H1 (cell line): ENCODE data around the gene PDE9A. TPM values are rescaled to one million over a fixed set of nuclear protein-coding genes. Genes with fewer than 3 reads are reported as not detected.

ENCODE experiments used
- CTCF ChIA-PET: fragments of 300-600 bp; sonication (Branson Sonifier 250); formaldehyde crosslinking; loops from one replicate; lab custom pipeline; 2021; ENCODE audit not compliant: partially characterized antibody; lab: Charles Lee
- POLR2A ChIA-PET: fragments of 300-600 bp; sonication (Branson Sonifier 250); formaldehyde crosslinking; loops from one replicate; lab custom pipeline; 2021; ENCODE audit warnings: inconsistent platforms; ENCODE audit not compliant: partially characterized antibody; lab: Charles Lee
- DNase-seq, 2 experiments: peaks; one replicate each; pipeline versions ENCODE4 v3.0.0 to v3.0.0-alpha.2; 2010 to 2022; ENCODE audit warnings: low spot score in 2 of 2, low read depth in 1 of 2, mixed read lengths in 1 of 2
- FAIRE-seq: peaks from 2 replicates; lab custom pipeline; 2011; peaks lifted over from hg19 to GRCh38; lab: Jason Lieb, UNC
- H2AFZ ChIP-seq: 2 replicates; pipeline ENCODE4 v1.8.1; 2012; ENCODE audit warnings: low read length, inconsistent platforms
- H2AK5ac ChIP-seq: 2 replicates; pipeline ENCODE4 v1.6.1; 2013; ENCODE audit warnings: low read depth, low read length
- H2BK120ac ChIP-seq: replicated peaks from 2 replicates; pipeline ENCODE3; 2013; ENCODE audit warnings: low read depth, low read length, inconsistent platforms
- H2BK12ac ChIP-seq: 2 replicates; pipeline ENCODE4 v1.6.1; 2013; ENCODE audit warnings: low read depth, low read length
- H2BK15ac ChIP-seq: 2 replicates; pipeline ENCODE4 v1.6.1; 2013; ENCODE audit warnings: low read length
- H2BK20ac ChIP-seq: 2 replicates; pipeline ENCODE4 v1.6.1; 2013; ENCODE audit warnings: low read length
- H2BK5ac ChIP-seq: 2 replicates; pipeline ENCODE4 v1.6.1; 2013; ENCODE audit warnings: low read depth, low read length
- H3K14ac ChIP-seq: 2 replicates; pipeline ENCODE4 v1.6.1; 2013; ENCODE audit warnings: inconsistent platforms; ENCODE audit not compliant: insufficient read length
- H3K18ac ChIP-seq: 2 replicates; pipeline ENCODE4 v1.6.1; 2013; ENCODE audit warnings: low read length; ENCODE audit errors: extremely low read depth
- H3K23ac ChIP-seq: 2 replicates; pipeline ENCODE4 v1.6.1; 2013; ENCODE audit warnings: inconsistent platforms; ENCODE audit not compliant: insufficient read length
- H3K23me2 ChIP-seq: 2 replicates; pipeline ENCODE4 v1.6.1; 2013; ENCODE audit warnings: low read depth, low read length
- H3K27ac ChIP-seq: 2 replicates; pipeline ENCODE4 v1.6.1; 2011; ENCODE audit warnings: low read depth, low read length, inconsistent platforms
- H3K27me3 ChIP-seq, 4 experiments: replicated peaks in 1 of 4; 1 replicate in 1 of 4; 2 replicates in 3 of 4; pipeline versions ENCODE4 v1.6.1 to v1.8.1; 2011 to 2013; ENCODE audit warnings: low read length in 3 of 4, mild to moderate bottlenecking in 3 of 4, inconsistent platforms in 2 of 4, mixed read lengths in 2 of 4, moderate library complexity in 1 of 4; ENCODE audit not compliant: control insufficient read depth in 3 of 4, insufficient read depth in 3 of 4; ENCODE audit errors: extremely low read depth in 1 of 4
- H3K36me3 ChIP-seq, 4 experiments: 2 replicates each; pipeline versions ENCODE4 v1.6.1 to v1.8.1; 2011 to 2013; ENCODE audit warnings: mild to moderate bottlenecking in 4 of 4, low read length in 3 of 4, moderate library complexity in 2 of 4, control low read depth in 1 of 4, inconsistent platforms in 1 of 4; ENCODE audit not compliant: insufficient read depth in 4 of 4, control insufficient read depth in 2 of 4
- H3K4ac ChIP-seq: replicated peaks from 2 replicates; pipeline ENCODE3; 2013; ENCODE audit warnings: low read length, low read depth, mixed read lengths, inconsistent platforms; ENCODE audit not compliant: insufficient read length
- H3K4me1 ChIP-seq, 4 experiments: replicated peaks in 1 of 4; 1 replicate in 1 of 4; 2 replicates in 3 of 4; pipeline versions ENCODE4 v1.6.1 to v1.8.1; 2011 to 2013; ENCODE audit warnings: low read length in 3 of 4, inconsistent platforms in 2 of 4, mixed read lengths in 1 of 4; ENCODE audit not compliant: insufficient read depth in 4 of 4, control insufficient read depth in 3 of 4
- H3K4me2 ChIP-seq, 2 experiments: 2 replicates each; pipeline versions ENCODE4 v1.6.1 to v1.8.1; 2011 to 2013; ENCODE audit warnings: low read depth in 2 of 2, low read length in 2 of 2, control low read depth in 1 of 2, inconsistent platforms in 1 of 2, mild to moderate bottlenecking in 1 of 2; ENCODE audit not compliant: insufficient read depth in 1 of 2
- H3K4me3 ChIP-seq, 4 experiments: fragments of 200-600, 300-600 bp in 1 of 4; sonication (generic), shearing (Covaris generic), sonication (Bioruptor Twin) in 1 of 4; 2 replicates each; pipeline versions ENCODE4 v1.5.1 to v1.8.1; 2011 to 2016; ENCODE audit warnings: low read length in 4 of 4, low read depth in 3 of 4, control low read depth in 2 of 4, inconsistent platforms in 2 of 4, mild to moderate bottlenecking in 2 of 4, mixed read lengths in 1 of 4, moderate library complexity in 1 of 4; ENCODE audit not compliant: insufficient read depth in 2 of 4; ENCODE audit errors: extremely low read depth in 1 of 4
- H3K56ac ChIP-seq: replicated peaks from 2 replicates; pipeline ENCODE3; 2013; ENCODE audit warnings: low read depth, mild to moderate bottlenecking, mixed read lengths, low read length, inconsistent platforms; ENCODE audit not compliant: insufficient read length
- H3K79me1 ChIP-seq: 2 replicates; pipeline ENCODE4 v1.6.1; 2013; ENCODE audit warnings: low read depth, low read length, control low read depth
- H3K79me2 ChIP-seq, 2 experiments: 2 replicates each; pipeline versions ENCODE4 v1.6.1 to v1.8.1; 2012 to 2013; ENCODE audit warnings: low read length in 2 of 2, mild to moderate bottlenecking in 2 of 2, inconsistent platforms in 1 of 2; ENCODE audit not compliant: insufficient read depth in 2 of 2, control insufficient read depth in 1 of 2
- H3K9ac ChIP-seq, 4 experiments: replicated peaks in 1 of 4; 1 replicate in 1 of 4; 2 replicates in 3 of 4; pipeline versions ENCODE4 v1.6.1 to v1.8.1; 2011 to 2013; ENCODE audit warnings: low read depth in 3 of 4, low read length in 3 of 4, control low read depth in 2 of 4, mild to moderate bottlenecking in 2 of 4, moderate library complexity in 2 of 4, inconsistent platforms in 1 of 4; ENCODE audit errors: extremely low read depth in 1 of 4
- H3K9me3 ChIP-seq, 2 experiments: 2 replicates each; pipeline versions ENCODE4 v1.6.1 to v1.8.1; 2012 to 2013; ENCODE audit warnings: mild to moderate bottlenecking in 2 of 2, moderate library complexity in 2 of 2, control low read depth in 1 of 2, inconsistent platforms in 1 of 2, low read depth in 1 of 2, low read length in 1 of 2, mixed read lengths in 1 of 2; ENCODE audit not compliant: insufficient read depth in 2 of 2
- H4K20me1 ChIP-seq, 2 experiments: replicated peaks in 1 of 2; 2 replicates each; pipeline versions ENCODE3 to v1.8.1; 2011 to 2013; ENCODE audit warnings: inconsistent platforms in 2 of 2, low read length in 2 of 2, mild to moderate bottlenecking in 1 of 2; ENCODE audit not compliant: insufficient read depth in 2 of 2, control insufficient read depth in 1 of 2
- H4K5ac ChIP-seq: 2 replicates; pipeline ENCODE4 v1.6.1; 2013; ENCODE audit warnings: low read length, low read depth, mixed read lengths, inconsistent platforms; ENCODE audit not compliant: insufficient read length
- H4K8ac ChIP-seq: 2 replicates; pipeline ENCODE4 v1.8.0; 2013; ENCODE audit warnings: mild to moderate bottlenecking, moderate library complexity, low read length, inconsistent platforms; ENCODE audit not compliant: insufficient read depth; ENCODE audit errors: extremely low read depth
- H4K91ac ChIP-seq: replicated peaks from 2 replicates; pipeline ENCODE3; 2013; ENCODE audit warnings: low read length, mixed read lengths, inconsistent platforms; ENCODE audit not compliant: insufficient read length
- CBX5 ChIP-seq: fragments of 300-800, 300-1000 bp; sonication (generic); IDR thresholded peaks from 2 replicates; pipeline ENCODE4 v1.7.1; 2016; ENCODE audit warnings: antibody characterized with exemption, low read length, low read depth
- KDM1A ChIP-seq: fragments of 200-600, 300-600 bp; sonication (generic); IDR thresholded peaks from 2 replicates; pipeline ENCODE4 v1.7.1; 2016; ENCODE audit warnings: mild to moderate bottlenecking, low read length, borderline replicate concordance
- WGBS, 2 experiments: shearing (Covaris generic) in 1 of 2; methylation state at CpG; one replicate each; pipeline versions ENCODE4 v1.1.6 to v1.1.7; 2013 to 2015; ENCODE audit warnings: low lambda C conversion rate in 2 of 2, mixed read lengths in 2 of 2, inconsistent platforms in 1 of 2, low coverage in 1 of 2, missing lambda C conversion rate in 1 of 2; ENCODE audit not compliant: insufficient replicate concordance in 2 of 2, insufficient coverage in 1 of 2, insufficient read length in 1 of 2; ENCODE audit errors: extremely low coverage in 1 of 2, missing lambda C conversion rate in 1 of 2; 5-methylcytosine and 5-hydroxymethylcytosine counted together
- polyA plus RNA-seq, 7 experiments: library from polyadenylated mRNA; depleted of rRNA in 3 of 7; stranded (reverse) in 5 of 7; unstranded in 2 of 7; fragments of >200 nt in 5 of 7; fragments of 200-250 nt in 2 of 7; gene quantifications; 1 replicate in 5 of 7; 2 replicates in 1 of 7; 4 replicates in 1 of 7; pipeline versions ENCODE4 v1.2.1 to v1.2.3, GENCODE V29; 2011 to 2013; ENCODE audit warnings: missing spikeins in 2 of 7, mixed read lengths in 2 of 7
- total RNA-seq: library from RNA; stranded (reverse); fragmentation: NEBNext Ultra II Directional; extraction: Animal tissue kit (Norgen Biotek cat#: 25700); gene quantifications from 2 replicates; pipeline ENCODE4 v1.2.1, GENCODE V29; 2021

PDE9A gene
- total and polyA plus RNA-seq, 2 of the 8 experiments (the other 6 are each of a cell fraction or from before 2014, with no cell fraction given): 39.2 to 45.9 TPM

GRCh38 chr21:42641311-42642218, 11.9 kb upstream of the PDE9A start:
- Histone ChIP-seq H2BK15ac (no peak overlapping the region), H3K27ac (no peak overlapping the region), H2AFZ (peak overlapping the region; percentile 67; the same call in 1 of the 2 replicates), H3K9me3 (no peaks in the 10 kb centered on the region), H3K4me2 (peak overlapping the region; percentile 14 to 49; a peak in 3 of 4 replicates), H3K23me2 (no peaks in the 10 kb centered on the region), H2AK5ac (no peak overlapping the region), H4K5ac (no peak overlapping the region), H3K79me1 (no peaks in the 10 kb centered on the region), H3K27me3 (peaks cover 0 to 7% (median 3%) of the 10 kb centered on the region in 4 experiments; a peak in 3 of 7 replicates), H3K4me3 (0 out of 8 replicates have a peak overlapping the region, but pooled peaks of 1 of the 4 experiments have one; percentile 24), H2BK120ac (no peak overlapping the region), H3K79me2 (no peaks in the 10 kb centered on the region), H4K91ac (no peak overlapping the region), H3K4me1 (peaks cover 2 to 21% (median 10%) of the 10 kb centered on the region in 4 experiments; a peak in 6 of 7 replicates), H3K9ac (no peak overlapping the region; a peak in 1 of 7 replicates), H3K4ac (no peak overlapping the region), H2BK12ac (no peak overlapping the region; the same call in 1 of the 2 replicates), H3K14ac (no peak overlapping the region), H4K8ac (no peak overlapping the region; the same call in 1 of the 2 replicates), H3K36me3 (no peaks in the 10 kb centered on the region), H2BK5ac (no peak overlapping the region), H2BK20ac (no peak overlapping the region), H3K56ac (no peak overlapping the region), H3K23ac (no peak overlapping the region), H3K18ac (no peak overlapping the region), H4K20me1 (peaks cover 0 to 3% of the 10 kb centered on the region in 2 experiments)
- no peak for DNase-seq
- WGBS, 2 experiments: 54% methylated on average over 24 of the region's 24 CpGs; no CpG with 5 or more reads in 1 of the 2 experiments
- FAIRE-seq: peak; percentile 74
- POLR2A ChIA-PET: interaction anchor here (0.9 to 1.6 kb wide), 3 partner anchors 12 to 18 kb away, joined by 3 to 4 read pairs (median 3); partner anchors contain the start of gene PDE9A
- CTCF ChIA-PET: interaction anchor here (0.7 to 10.7 kb wide), 8 partner anchors 9 to 105 kb away, joined by 3 to 112 read pairs (median 3); partner anchors contain the start of gene PDE9A
- peak; percentile 87; the same call in 1 of the 2 replicates for TF ChIP-seq KDM1A
- TF ChIP-seq CBX5: no peak
